H1 (cell line): ENCODE results near the gene MATN4. TPM values are rescaled to one million over a fixed set of nuclear protein-coding genes. Genes with fewer than 3 reads are reported as not detected.
A peak's percentile ranks its signal among the peaks of the same experiment; 100 is the strongest.

ENCODE experiments used
- CTCF ChIA-PET: fragments of 300-600 bp; sonication (Branson Sonifier 250); formaldehyde crosslinking; loops from one replicate; lab custom pipeline; 2021; ENCODE audit not compliant: partially characterized antibody; lab: Charles Lee
- POLR2A ChIA-PET: fragments of 300-600 bp; sonication (Branson Sonifier 250); formaldehyde crosslinking; loops from one replicate; lab custom pipeline; 2021; ENCODE audit warnings: inconsistent platforms; ENCODE audit not compliant: partially characterized antibody; lab: Charles Lee
- DNase-seq, 2 experiments: peaks; one replicate each; pipeline versions ENCODE4 v3.0.0 to v3.0.0-alpha.2; 2010 to 2022; ENCODE audit warnings: low spot score in 2 of 2, low read depth in 1 of 2, mixed read lengths in 1 of 2
- FAIRE-seq: peaks from 2 replicates; lab custom pipeline; 2011; peaks lifted over from hg19 to GRCh38; lab: Jason Lieb, UNC
- H2AFZ ChIP-seq: 2 replicates; pipeline ENCODE4 v1.8.1; 2012; ENCODE audit warnings: low read length, inconsistent platforms
- H2AK5ac ChIP-seq: 2 replicates; pipeline ENCODE4 v1.6.1; 2013; ENCODE audit warnings: low read depth, low read length
- H2BK120ac ChIP-seq: replicated peaks from 2 replicates; pipeline ENCODE3; 2013; ENCODE audit warnings: low read depth, low read length, inconsistent platforms
- H2BK12ac ChIP-seq: 2 replicates; pipeline ENCODE4 v1.6.1; 2013; ENCODE audit warnings: low read depth, low read length
- H2BK15ac ChIP-seq: 2 replicates; pipeline ENCODE4 v1.6.1; 2013; ENCODE audit warnings: low read length
- H2BK20ac ChIP-seq: 2 replicates; pipeline ENCODE4 v1.6.1; 2013; ENCODE audit warnings: low read length
- H2BK5ac ChIP-seq: 2 replicates; pipeline ENCODE4 v1.6.1; 2013; ENCODE audit warnings: low read depth, low read length
- H3K14ac ChIP-seq: 2 replicates; pipeline ENCODE4 v1.6.1; 2013; ENCODE audit warnings: inconsistent platforms; ENCODE audit not compliant: insufficient read length
- H3K18ac ChIP-seq: 2 replicates; pipeline ENCODE4 v1.6.1; 2013; ENCODE audit warnings: low read length; ENCODE audit errors: extremely low read depth
- H3K23ac ChIP-seq: 2 replicates; pipeline ENCODE4 v1.6.1; 2013; ENCODE audit warnings: inconsistent platforms; ENCODE audit not compliant: insufficient read length
- H3K23me2 ChIP-seq: 2 replicates; pipeline ENCODE4 v1.6.1; 2013; ENCODE audit warnings: low read depth, low read length
- H3K27ac ChIP-seq: 2 replicates; pipeline ENCODE4 v1.6.1; 2011; ENCODE audit warnings: low read depth, low read length, inconsistent platforms
- H3K27me3 ChIP-seq, 4 experiments: replicated peaks in 1 of 4; 1 replicate in 1 of 4; 2 replicates in 3 of 4; pipeline versions ENCODE4 v1.6.1 to v1.8.1; 2011 to 2013; ENCODE audit warnings: low read length in 3 of 4, mild to moderate bottlenecking in 3 of 4, inconsistent platforms in 2 of 4, mixed read lengths in 2 of 4, moderate library complexity in 1 of 4; ENCODE audit not compliant: control insufficient read depth in 3 of 4, insufficient read depth in 3 of 4; ENCODE audit errors: extremely low read depth in 1 of 4
- H3K36me3 ChIP-seq, 4 experiments: 2 replicates each; pipeline versions ENCODE4 v1.6.1 to v1.8.1; 2011 to 2013; ENCODE audit warnings: mild to moderate bottlenecking in 4 of 4, low read length in 3 of 4, moderate library complexity in 2 of 4, control low read depth in 1 of 4, inconsistent platforms in 1 of 4; ENCODE audit not compliant: insufficient read depth in 4 of 4, control insufficient read depth in 2 of 4
- H3K4ac ChIP-seq: replicated peaks from 2 replicates; pipeline ENCODE3; 2013; ENCODE audit warnings: low read length, low read depth, mixed read lengths, inconsistent platforms; ENCODE audit not compliant: insufficient read length
- H3K4me1 ChIP-seq, 4 experiments: replicated peaks in 1 of 4; 1 replicate in 1 of 4; 2 replicates in 3 of 4; pipeline versions ENCODE4 v1.6.1 to v1.8.1; 2011 to 2013; ENCODE audit warnings: low read length in 3 of 4, inconsistent platforms in 2 of 4, mixed read lengths in 1 of 4; ENCODE audit not compliant: insufficient read depth in 4 of 4, control insufficient read depth in 3 of 4
- H3K4me2 ChIP-seq, 2 experiments: 2 replicates each; pipeline versions ENCODE4 v1.6.1 to v1.8.1; 2011 to 2013; ENCODE audit warnings: low read depth in 2 of 2, low read length in 2 of 2, control low read depth in 1 of 2, inconsistent platforms in 1 of 2, mild to moderate bottlenecking in 1 of 2; ENCODE audit not compliant: insufficient read depth in 1 of 2
- H3K4me3 ChIP-seq, 4 experiments: fragments of 200-600, 300-600 bp in 1 of 4; sonication (generic), shearing (Covaris generic), sonication (Bioruptor Twin) in 1 of 4; 2 replicates each; pipeline versions ENCODE4 v1.5.1 to v1.8.1; 2011 to 2016; ENCODE audit warnings: low read length in 4 of 4, low read depth in 3 of 4, control low read depth in 2 of 4, inconsistent platforms in 2 of 4, mild to moderate bottlenecking in 2 of 4, mixed read lengths in 1 of 4, moderate library complexity in 1 of 4; ENCODE audit not compliant: insufficient read depth in 2 of 4; ENCODE audit errors: extremely low read depth in 1 of 4
- H3K56ac ChIP-seq: replicated peaks from 2 replicates; pipeline ENCODE3; 2013; ENCODE audit warnings: low read depth, mild to moderate bottlenecking, mixed read lengths, low read length, inconsistent platforms; ENCODE audit not compliant: insufficient read length
- H3K79me1 ChIP-seq: 2 replicates; pipeline ENCODE4 v1.6.1; 2013; ENCODE audit warnings: low read depth, low read length, control low read depth
- H3K79me2 ChIP-seq, 2 experiments: 2 replicates each; pipeline versions ENCODE4 v1.6.1 to v1.8.1; 2012 to 2013; ENCODE audit warnings: low read length in 2 of 2, mild to moderate bottlenecking in 2 of 2, inconsistent platforms in 1 of 2; ENCODE audit not compliant: insufficient read depth in 2 of 2, control insufficient read depth in 1 of 2
- H3K9ac ChIP-seq, 4 experiments: replicated peaks in 1 of 4; 1 replicate in 1 of 4; 2 replicates in 3 of 4; pipeline versions ENCODE4 v1.6.1 to v1.8.1; 2011 to 2013; ENCODE audit warnings: low read depth in 3 of 4, low read length in 3 of 4, control low read depth in 2 of 4, mild to moderate bottlenecking in 2 of 4, moderate library complexity in 2 of 4, inconsistent platforms in 1 of 4; ENCODE audit errors: extremely low read depth in 1 of 4
- H3K9me3 ChIP-seq, 2 experiments: 2 replicates each; pipeline versions ENCODE4 v1.6.1 to v1.8.1; 2012 to 2013; ENCODE audit warnings: mild to moderate bottlenecking in 2 of 2, moderate library complexity in 2 of 2, control low read depth in 1 of 2, inconsistent platforms in 1 of 2, low read depth in 1 of 2, low read length in 1 of 2, mixed read lengths in 1 of 2; ENCODE audit not compliant: insufficient read depth in 2 of 2
- H4K20me1 ChIP-seq, 2 experiments: replicated peaks in 1 of 2; 2 replicates each; pipeline versions ENCODE3 to v1.8.1; 2011 to 2013; ENCODE audit warnings: inconsistent platforms in 2 of 2, low read length in 2 of 2, mild to moderate bottlenecking in 1 of 2; ENCODE audit not compliant: insufficient read depth in 2 of 2, control insufficient read depth in 1 of 2
- H4K5ac ChIP-seq: 2 replicates; pipeline ENCODE4 v1.6.1; 2013; ENCODE audit warnings: low read length, low read depth, mixed read lengths, inconsistent platforms; ENCODE audit not compliant: insufficient read length
- H4K8ac ChIP-seq: 2 replicates; pipeline ENCODE4 v1.8.0; 2013; ENCODE audit warnings: mild to moderate bottlenecking, moderate library complexity, low read length, inconsistent platforms; ENCODE audit not compliant: insufficient read depth; ENCODE audit errors: extremely low read depth
- H4K91ac ChIP-seq: replicated peaks from 2 replicates; pipeline ENCODE3; 2013; ENCODE audit warnings: low read length, mixed read lengths, inconsistent platforms; ENCODE audit not compliant: insufficient read length
- ASH2L ChIP-seq: fragments of 200-600, 300-600 bp; sonication (generic); IDR thresholded peaks from one replicate; pipeline ENCODE4 v1.7.1; 2017; ENCODE audit warnings: low read length
- BACH1 ChIP-seq: IDR thresholded peaks from 2 replicates; pipeline ENCODE4 v1.6.1; 2012; ENCODE audit warnings: low read length, improper control_type of control experiment
- CBX8 ChIP-seq: fragments of 300-800, 300-1000 bp; sonication (generic); IDR thresholded peaks from 2 replicates; pipeline ENCODE4 v1.7.1; 2016; ENCODE audit warnings: low read depth, low read length, borderline replicate concordance
- RAD21 ChIP-seq, 2 experiments: IDR thresholded peaks in 1 of 2; conservative IDR thresholded peaks in 1 of 2; 2 replicates each; pipeline ENCODE4 v1.6.1; 2011; ENCODE audit warnings: low read depth in 2 of 2, low read length in 2 of 2, improper control_type of control experiment in 1 of 2, inconsistent platforms in 1 of 2, mild to moderate bottlenecking in 1 of 2, moderate library complexity in 1 of 2
- TAF7 ChIP-seq: optimal IDR thresholded peaks from 2 replicates; pipeline ENCODE3; 2011; ENCODE audit warnings: low read depth, mild to moderate bottlenecking, inconsistent platforms, low read length, moderate library complexity, borderline replicate concordance
- WGBS, 2 experiments: shearing (Covaris generic) in 1 of 2; methylation state at CpG; one replicate each; pipeline versions ENCODE4 v1.1.6 to v1.1.7; 2013 to 2015; ENCODE audit warnings: low lambda C conversion rate in 2 of 2, mixed read lengths in 2 of 2, inconsistent platforms in 1 of 2, low coverage in 1 of 2, missing lambda C conversion rate in 1 of 2; ENCODE audit not compliant: insufficient replicate concordance in 2 of 2, insufficient coverage in 1 of 2, insufficient read length in 1 of 2; ENCODE audit errors: extremely low coverage in 1 of 2, missing lambda C conversion rate in 1 of 2; 5-methylcytosine and 5-hydroxymethylcytosine counted together
- polyA plus RNA-seq, 7 experiments: library from polyadenylated mRNA; depleted of rRNA in 3 of 7; stranded (reverse) in 5 of 7; unstranded in 2 of 7; fragments of >200 nt in 5 of 7; fragments of 200-250 nt in 2 of 7; gene quantifications; 1 replicate in 5 of 7; 2 replicates in 1 of 7; 4 replicates in 1 of 7; pipeline versions ENCODE4 v1.2.1 to v1.2.3, GENCODE V29; 2011 to 2013; ENCODE audit warnings: missing spikeins in 2 of 7, mixed read lengths in 2 of 7
- total RNA-seq: library from RNA; stranded (reverse); fragmentation: NEBNext Ultra II Directional; extraction: Animal tissue kit (Norgen Biotek cat#: 25700); gene quantifications from 2 replicates; pipeline ENCODE4 v1.2.1, GENCODE V29; 2021

Gene MATN4
- total and polyA plus RNA-seq, 2 of the 8 experiments (the other 6 are each of a cell fraction or from before 2014, with no cell fraction given): 2.1 to 4.4 TPM

DNA sequence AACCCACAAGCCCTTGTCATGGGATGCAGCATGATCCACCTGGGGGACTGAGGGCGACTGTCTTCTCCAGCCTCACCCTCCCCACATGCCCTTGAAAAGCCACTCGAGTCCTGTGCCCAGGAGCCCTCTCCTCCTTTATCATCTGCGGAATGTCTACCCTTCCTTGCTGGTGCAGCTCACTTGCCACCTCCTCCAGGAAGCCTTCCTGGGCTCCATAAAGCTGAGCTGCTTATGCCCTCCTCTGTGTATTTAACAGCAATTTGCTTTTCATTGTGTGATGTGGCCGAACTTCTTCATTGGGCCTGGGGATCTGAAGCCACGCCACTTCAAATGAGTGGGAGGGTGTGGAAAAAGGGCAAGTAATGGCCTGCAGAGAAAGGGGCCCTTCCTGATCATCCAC is 19.2 kb downstream of the MATN4 start:
- H3K4ac ChIP-seq: no peak overlapping the region
- H3K27me3 ChIP-seq: peaks cover 0 to 15% (median 8%) of the 10 kb centered on the region in 4 experiments; a peak in 5 of 7 replicates
- H3K4me2 ChIP-seq: no peak overlapping the region
- no peak overlapping the region for H3K14ac ChIP-seq
- H3K4me3 ChIP-seq: no peak overlapping the region
- ChIA-PET CTCF (interaction anchor here (0.7 to 6.2 kb wide), 6 partner anchors 16 to 276 kb away, joined by 3 to 28 read pairs (median 10); no protein-coding TSS in a partner anchor), POLR2A (no interaction called here)
- no peak overlapping the region for H2BK15ac ChIP-seq
- H2BK5ac ChIP-seq: no peak overlapping the region
- TF ChIP-seq RAD21 (IDR thresholded peaks at IDR 0.05 in 1 of 2, conservative IDR thresholded peaks at IDR 0.05 in 1 of 2; ENCODE audit: low read depth in 2 of 2, low read length in 2 of 2): no peak
- no peak for TF ChIP-seq ASH2L
- no peak for TF ChIP-seq BACH1
- no peak for TF ChIP-seq CBX8
- TF ChIP-seq TAF7: no peak
- H4K91ac ChIP-seq: no peak overlapping the region
- no peak for FAIRE-seq
- no peak overlapping the region for H2BK12ac ChIP-seq
- no peak overlapping the region for H3K56ac ChIP-seq
- no peaks in the 10 kb centered on the region for H3K79me2 ChIP-seq
- H3K27ac ChIP-seq: no peak overlapping the region
- H3K79me1 ChIP-seq: no peaks in the 10 kb centered on the region
- peaks cover 0 to 3% (median 0%) of the 10 kb centered on the region in 4 experiments; a peak in 3 of 7 replicates for H3K4me1 ChIP-seq
- H2AFZ ChIP-seq: no peak overlapping the region
- no peaks in the 10 kb centered on the region for H3K36me3 ChIP-seq
- peak overlapping the region; percentile 81 for H4K8ac ChIP-seq
- H4K5ac ChIP-seq: no peak overlapping the region
- no peak overlapping the region for H3K23ac ChIP-seq
- H3K9me3 ChIP-seq: no peaks in the 10 kb centered on the region
- no peak overlapping the region for H2AK5ac ChIP-seq
- H2BK120ac ChIP-seq: no peak overlapping the region
- H4K20me1 ChIP-seq: no peaks in the 10 kb centered on the region
- no peak overlapping the region for H2BK20ac ChIP-seq
- DNase-seq: no peak
- H3K23me2 ChIP-seq: peaks cover 7% of the 10 kb centered on the region; the same call in 1 of the 2 replicates
- WGBS, 2 experiments: 84% methylated on average over 5 of the region's 5 CpGs; no CpG with 5 or more reads in 1 of the 2 experiments
- no peak overlapping the region for H3K9ac ChIP-seq
- no peak overlapping the region for H3K18ac ChIP-seq
